AG09309 (cell line): Measurements from ENCODE around the gene PISD.

Source experiments
- DNase-seq: peaks from one replicate; pipeline ENCODE4 v3.0.0-alpha.2; 2010; ENCODE audit warnings: low read depth
- H3K4me3 ChIP-seq: 2 replicates; pipeline ENCODE4 v1.5.1; 2011; ENCODE audit warnings: mild to moderate bottlenecking, low read depth, low read length, moderate library complexity; ENCODE audit not compliant: control insufficient read depth
- CTCF ChIP-seq: IDR thresholded peaks from 2 replicates; pipeline ENCODE4 v1.5.1; 2011; ENCODE audit warnings: mild to moderate bottlenecking, low read depth, low read length, inconsistent platforms; ENCODE audit not compliant: insufficient read depth, control insufficient read depth; ENCODE audit errors: missing control alignments

PISD gene

GRCh38 chr22:31637891-31638618 lies 24.0 kb downstream of the PISD start:
- DNase-seq = no peak
- TF ChIP-seq CTCF = no peak
- no peak overlapping the region for H3K4me3 ChIP-seq

- no peak for DNase-seq
- H3K4me3 ChIP-seq = no peak overlapping the region
- TF ChIP-seq CTCF = no peak
Measured at GRCh38 chr22:31637447-31637890, 24.5 kb downstream of the PISD start.

- TF ChIP-seq CTCF = no peak
Measured at GRCh38 chr22:31635638-31636306, 26.2 kb downstream of the PISD start.

GRCh38 chr22:31631436-31631835 lies 30.6 kb downstream of the PISD start:
- no peak for DNase-seq
- H3K4me3 ChIP-seq = no peak overlapping the region
- TF ChIP-seq CTCF = no peak

More at GRCh38 chr22:31635638-31636306, 26.2 kb downstream of the PISD start:
- no peak for DNase-seq
- H3K4me3 ChIP-seq = no peak overlapping the region

- DNase-seq = no peak
- H3K4me3 ChIP-seq = peak overlapping the region; percentile 75
- TF ChIP-seq CTCF = no peak
Measured at GRCh38 chr22:31630331-31631329, 31.4 kb downstream of the PISD start.

GRCh38 chr22:31629741-31630184 lies 32.3 kb downstream of the PISD start:
- no peak for DNase-seq
- H3K4me3 ChIP-seq = peak overlapping the region; percentile 75
- TF ChIP-seq CTCF = no peak
